Stomach (tissue), 4 donors: ENCODE results near the gene PSMD4.

Experiments
- POLR2A ChIP-seq, 4 donors: fragments of 450-650 bp; IDR thresholded peaks; one replicate each; pipeline ENCODE4 v1.6.1; 2016; ENCODE audit warnings: antibody characterized with exemption in 4 of 4, control low read depth in 2 of 4, mild to moderate bottlenecking in 1 of 4, moderate library complexity in 1 of 4
- TF ChIP-seq, protein P1 (sequence below), 7 experiments: fragments of 450-650 bp in 4 of 7; fragments of 200-600 bp in 3 of 7; sonication (generic) in 3 of 7; IDR thresholded peaks; one replicate each; pipeline ENCODE4 v1.5.1; 2016 to 2019; ENCODE audit warnings: antibody characterized with exemption in 7 of 7, control low read depth in 2 of 7, mild to moderate bottlenecking in 1 of 7

DNA sequence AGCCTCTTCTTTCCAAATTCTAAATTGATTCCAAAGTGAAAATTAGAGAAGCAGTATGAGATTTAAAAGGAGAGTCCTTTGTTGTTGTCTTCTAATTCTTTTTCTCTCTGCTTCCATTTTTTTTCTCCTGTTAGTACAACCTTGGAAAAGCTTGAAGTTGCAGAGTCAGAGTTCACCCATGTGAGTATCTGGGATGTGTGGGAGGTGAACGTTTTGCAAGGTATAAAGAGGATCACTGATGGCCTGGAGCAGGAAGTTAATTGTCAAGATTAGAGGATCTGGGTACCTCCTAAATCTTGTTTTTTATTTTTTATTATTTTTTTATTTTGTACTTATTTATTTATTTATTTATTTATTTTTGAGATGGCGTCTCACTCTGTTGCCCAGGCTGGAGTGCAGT lies 7.7 kb upstream of the PSMD4 start:
- no peak for TF ChIP-seq POLR2A (IDR thresholded peaks at IDR 0.05)
- TF ChIP-seq, protein P1, sequence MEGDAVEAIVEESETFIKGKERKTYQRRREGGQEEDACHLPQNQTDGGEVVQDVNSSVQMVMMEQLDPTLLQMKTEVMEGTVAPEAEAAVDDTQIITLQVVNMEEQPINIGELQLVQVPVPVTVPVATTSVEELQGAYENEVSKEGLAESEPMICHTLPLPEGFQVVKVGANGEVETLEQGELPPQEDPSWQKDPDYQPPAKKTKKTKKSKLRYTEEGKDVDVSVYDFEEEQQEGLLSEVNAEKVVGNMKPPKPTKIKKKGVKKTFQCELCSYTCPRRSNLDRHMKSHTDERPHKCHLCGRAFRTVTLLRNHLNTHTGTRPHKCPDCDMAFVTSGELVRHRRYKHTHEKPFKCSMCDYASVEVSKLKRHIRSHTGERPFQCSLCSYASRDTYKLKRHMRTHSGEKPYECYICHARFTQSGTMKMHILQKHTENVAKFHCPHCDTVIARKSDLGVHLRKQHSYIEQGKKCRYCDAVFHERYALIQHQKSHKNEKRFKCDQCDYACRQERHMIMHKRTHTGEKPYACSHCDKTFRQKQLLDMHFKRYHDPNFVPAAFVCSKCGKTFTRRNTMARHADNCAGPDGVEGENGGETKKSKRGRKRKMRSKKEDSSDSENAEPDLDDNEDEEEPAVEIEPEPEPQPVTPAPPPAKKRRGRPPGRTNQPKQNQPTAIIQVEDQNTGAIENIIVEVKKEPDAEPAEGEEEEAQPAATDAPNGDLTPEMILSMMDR (IDR thresholded peaks at IDR 0.05) = no peak
